Measurements from ENCODE around the gene APOBEC3H.

APOBEC3H gene

DNA sequence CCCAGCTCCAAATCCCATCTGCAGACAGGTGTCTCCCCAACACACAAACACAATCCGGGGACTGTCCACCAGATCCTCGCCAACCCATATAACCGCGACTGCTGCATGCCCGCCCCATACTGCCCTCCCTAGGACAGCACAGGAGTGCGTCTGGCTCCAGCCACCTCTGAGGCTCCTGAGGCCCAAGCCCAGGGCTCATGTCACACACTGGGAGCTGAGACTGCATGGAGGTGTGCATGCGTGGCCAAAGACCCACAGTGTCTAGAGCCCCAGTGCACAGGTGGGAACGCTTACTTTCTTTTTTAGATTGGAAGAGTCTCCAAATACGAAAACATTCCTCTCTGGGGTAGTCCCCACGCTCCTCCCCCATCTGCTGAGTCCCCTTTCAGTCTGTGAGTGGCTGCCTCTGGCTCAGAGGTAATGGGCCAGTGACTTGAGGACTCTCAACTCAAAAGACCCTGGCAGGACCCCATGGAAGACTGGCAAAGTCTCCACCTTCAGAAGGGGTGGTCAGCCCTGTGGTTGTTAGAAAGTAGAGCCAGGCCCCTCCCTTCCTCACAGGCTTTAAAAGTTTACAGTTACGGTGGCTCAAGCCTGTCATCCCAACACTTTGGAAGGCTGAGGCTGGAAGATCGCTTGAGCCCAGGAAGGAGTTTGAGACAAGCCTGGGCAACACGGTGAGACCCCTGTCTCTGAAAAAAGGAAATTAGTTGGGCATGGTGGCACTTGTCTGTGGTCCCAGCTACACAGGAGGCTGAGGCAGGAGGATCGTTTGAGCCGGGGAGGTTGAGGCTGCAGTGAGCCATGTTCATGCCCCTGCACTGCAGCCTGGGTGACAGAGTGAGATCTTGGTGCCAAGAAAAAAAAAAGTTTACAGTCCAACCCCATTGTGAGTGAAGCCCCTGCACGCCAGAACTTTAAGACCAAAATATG lies 53.1 kb downstream of the APOBEC3H start:
- TF ChIP-seq POLR2AphosphoS5 (IDR thresholded peaks at IDR 0.05; ENCODE audit: low read depth, low read length) (no peak), REST (IDR thresholded peaks at IDR 0.05; ENCODE audit: insufficient read depth in 1 of 2, low read depth in 2 of 2, low read length in 2 of 2) (no peak), FOXP2 (optimal IDR thresholded peaks at IDR 0.05; ENCODE audit: borderline replicate concordance, extremely low read depth, extremely low read length, insufficient read depth) (no peak), SIN3A (IDR thresholded peaks at IDR 0.05; ENCODE audit: borderline replicate concordance, insufficient read depth, low read length) (no peak), TAF1 (IDR thresholded peaks at IDR 0.05; ENCODE audit: borderline replicate concordance, insufficient read depth, low read length) (no peak)

DNA sequence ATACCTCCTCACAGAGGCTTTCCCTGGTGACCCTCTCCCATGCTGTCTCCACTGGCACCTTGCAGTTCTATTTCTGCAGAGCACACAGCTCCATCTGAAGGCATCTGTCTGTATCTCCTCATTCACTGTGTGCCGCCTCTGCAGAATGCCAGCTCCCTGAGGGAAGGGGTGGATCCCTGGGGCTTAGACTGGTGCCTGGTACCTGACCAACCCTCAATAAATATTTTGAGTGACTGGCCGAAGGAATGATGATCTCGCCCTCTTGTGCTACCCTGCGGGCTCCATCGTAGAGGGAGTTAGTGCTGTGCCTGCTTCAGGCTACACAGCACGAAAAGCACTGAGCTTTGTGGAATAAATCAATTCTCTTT lies 53.8 kb downstream of the APOBEC3H start:
- TF ChIP-seq FOXP2 (optimal IDR thresholded peaks at IDR 0.05; ENCODE audit: borderline replicate concordance, extremely low read depth, extremely low read length, insufficient read depth) (no peak), POLR2AphosphoS5 (IDR thresholded peaks at IDR 0.05; ENCODE audit: low read depth, low read length) (no peak), REST (IDR thresholded peaks at IDR 0.05; ENCODE audit: insufficient read depth in 1 of 2, low read depth in 2 of 2, low read length in 2 of 2) (no peak), SIN3A (IDR thresholded peaks at IDR 0.05; ENCODE audit: borderline replicate concordance, insufficient read depth, low read length) (no peak), TAF1 (IDR thresholded peaks at IDR 0.05; ENCODE audit: borderline replicate concordance, insufficient read depth, low read length) (no peak)

DNA sequence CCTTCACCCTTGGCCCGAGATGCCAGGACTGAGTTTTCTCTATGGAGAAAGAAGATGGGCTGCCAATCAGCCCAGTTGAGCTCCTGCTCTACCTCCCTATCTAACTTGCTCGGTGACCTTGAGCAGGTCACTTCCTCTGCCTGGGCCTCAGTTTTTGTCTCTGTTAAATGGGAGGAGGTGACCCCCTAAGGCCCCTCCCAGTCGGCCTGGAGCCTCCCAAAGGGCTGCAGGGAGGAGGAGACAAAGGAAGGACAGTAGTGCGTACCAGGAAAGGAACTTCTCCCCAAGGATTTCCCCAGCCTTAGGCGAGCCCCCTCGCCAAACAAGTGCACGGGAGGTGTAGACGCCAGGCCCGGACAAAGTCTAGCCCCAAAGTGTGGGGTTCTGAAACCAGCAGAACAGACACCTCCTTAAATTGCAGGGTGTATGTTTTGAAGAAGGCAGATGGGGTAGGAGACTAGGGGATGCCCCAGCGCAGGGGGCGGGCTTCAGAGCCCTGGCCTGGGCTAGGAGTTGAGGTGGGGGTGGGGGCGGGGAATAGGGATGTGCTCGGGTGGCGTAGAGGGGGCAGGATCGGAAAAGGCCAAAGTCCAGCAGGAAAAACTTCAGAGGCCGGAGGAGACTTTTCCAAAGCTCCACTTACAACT lies 54.4 kb downstream of the APOBEC3H start:
- TF ChIP-seq SIN3A (IDR thresholded peaks at IDR 0.05; ENCODE audit: borderline replicate concordance, insufficient read depth, low read length) (no peak), TAF1 (IDR thresholded peaks at IDR 0.05; ENCODE audit: borderline replicate concordance, insufficient read depth, low read length) (no peak), FOXP2 (optimal IDR thresholded peaks at IDR 0.05; ENCODE audit: borderline replicate concordance, extremely low read depth, extremely low read length, insufficient read depth) (no peak), POLR2AphosphoS5 (IDR thresholded peaks at IDR 0.05; ENCODE audit: low read depth, low read length) (no peak), REST (IDR thresholded peaks at IDR 0.05; ENCODE audit: insufficient read depth in 1 of 2, low read depth in 2 of 2, low read length in 2 of 2) (no peak)

- no peak for TF ChIP-seq SIN3A (IDR thresholded peaks at IDR 0.05; ENCODE audit: borderline replicate concordance, insufficient read depth, low read length)
- no peak for TF ChIP-seq FOXP2 (optimal IDR thresholded peaks at IDR 0.05; ENCODE audit: borderline replicate concordance, extremely low read depth, extremely low read length, insufficient read depth)
- no peak for TF ChIP-seq POLR2AphosphoS5 (IDR thresholded peaks at IDR 0.05; ENCODE audit: low read depth, low read length)
- TF ChIP-seq REST (IDR thresholded peaks at IDR 0.05; ENCODE audit: insufficient read depth in 1 of 2, low read depth in 2 of 2, low read length in 2 of 2): no peak
- TF ChIP-seq TAF1 (IDR thresholded peaks at IDR 0.05; ENCODE audit: borderline replicate concordance, insufficient read depth, low read length): no peak
These were observed 55.0 kb downstream of the APOBEC3H start for GRCh38 chr22:39152024-39152510.
